NT2/D1 (cell line): Measurements from ENCODE around the gene TENT4A.

Experiments
- SUZ12 ChIP-seq: IDR thresholded peaks from 2 replicates; pipeline ENCODE4 v1.6.1; 2011; ENCODE audit not compliant: insufficient read length, insufficient read depth; ENCODE audit errors: extremely low read depth
- YY1 ChIP-seq: IDR thresholded peaks from 2 replicates; pipeline ENCODE4 v1.6.1; 2011; ENCODE audit not compliant: insufficient read length, insufficient read depth

GRCh38 chr5:6715271-6715670 lies 2.0 kb downstream of the TENT4A start:
- no peak for TF ChIP-seq YY1
- no peak for TF ChIP-seq SUZ12
